Adipocyte (in vitro differentiated cells): ENCODE data around the gene CRYGD.
"Not testable (repeated sequence)": the region's sequence is repeated elsewhere in the genome, so short reads cannot be mapped to it uniquely, and the experiment has no call there.

Source experiments
- DNase-seq: peaks from one replicate; pipeline ENCODE4 v3.0.0-alpha.2; 2015; ENCODE audit warnings: low read depth
- H3K27me3 ChIP-seq: replicated peaks from 2 replicates; pipeline ENCODE4 v1.7.0; 2013; ENCODE audit warnings: mild to moderate bottlenecking, low read length, moderate library complexity; ENCODE audit not compliant: control insufficient read depth, insufficient read depth
- H3K36me3 ChIP-seq: 2 replicates; pipeline ENCODE4 v1.7.0; 2013; ENCODE audit warnings: low read length, mild to moderate bottlenecking, moderate library complexity; ENCODE audit not compliant: control insufficient read depth, insufficient read depth, severe bottlenecking
- H3K4me1 ChIP-seq: 2 replicates; pipeline ENCODE4 v1.7.0; 2013; ENCODE audit warnings: mild to moderate bottlenecking, low read length, moderate library complexity; ENCODE audit not compliant: control insufficient read depth, insufficient read depth
- H3K4me3 ChIP-seq: 2 replicates; pipeline ENCODE4 v1.7.0; 2013; ENCODE audit warnings: mild to moderate bottlenecking, low read length, moderate library complexity
- H3K9ac ChIP-seq: 2 replicates; pipeline ENCODE4 v1.7.0; 2013; ENCODE audit warnings: mild to moderate bottlenecking, low read length, moderate library complexity
- H3K9me3 ChIP-seq: 2 replicates; pipeline ENCODE4 v1.7.0; 2013; ENCODE audit warnings: mild to moderate bottlenecking, low read length, moderate library complexity; ENCODE audit not compliant: control insufficient read depth

Gene CRYGD

GRCh38 chr2:208124013-208124715 lies at the start of gene CRYGD:
TSS of gene CRYGD (minus strand) at chr2:208124524. CDS start at chr2:208124473, 51 bp downstream.
- Histone ChIP-seq H3K4me3 (peak within 1 kb of the TSS; percentile 33), H3K27me3 (peaks cover 34% of the 10 kb centered on the region)
- DNase-seq, H3K36me3 ChIP-seq, H3K9ac ChIP-seq, H3K4me1 ChIP-seq, H3K9me3 ChIP-seq: not testable (repeated sequence)

- no peak for DNase-seq
- H3K4me1 ChIP-seq: peaks cover 5% of the 10 kb centered on the region
- H3K27me3 ChIP-seq: no peaks in the 10 kb centered on the region
- no peak overlapping the region for H3K4me3 ChIP-seq
- H3K9me3 ChIP-seq: no peaks in the 10 kb centered on the region
- no peaks in the 10 kb centered on the region for H3K36me3 ChIP-seq
- H3K9ac ChIP-seq: no peak overlapping the region
Observed at GRCh38 chr2:208172125-208172524, 47.8 kb upstream of the CRYGD start.

- Histone ChIP-seq H3K27me3 (peaks cover 6% of the 10 kb centered on the region), H3K9ac (no peak overlapping the region), H3K4me3 (no peak overlapping the region), H3K4me1 (no peaks in the 10 kb centered on the region), H3K36me3 (no peaks in the 10 kb centered on the region), H3K9me3 (no peaks in the 10 kb centered on the region)
- no peak for DNase-seq
Observed at GRCh38 chr2:208164951-208165755, 40.8 kb upstream of the CRYGD start.

- no peak within 1 kb of the TSS for H3K4me3 ChIP-seq
- H3K9ac ChIP-seq: no peak within 1 kb of the TSS
- DNase-seq: no peak
- peaks cover 6% of the 10 kb centered on the region for H3K27me3 ChIP-seq
- H3K9me3 ChIP-seq: no peaks in the 10 kb centered on the region
- H3K36me3 ChIP-seq: no peaks in the 10 kb centered on the region
- no peaks in the 10 kb centered on the region for H3K4me1 ChIP-seq
Observed at GRCh38 chr2:208163489-208163888, 39.2 kb upstream of the CRYGD start, which contains the start of gene CRYGA. TSS of gene CRYGA (minus strand) at chr2:208163589. CDS start at chr2:208163556, 33 bp downstream.

- Histone ChIP-seq H3K9ac (no peak overlapping the region), H3K27me3 (no peaks in the 10 kb centered on the region), H3K36me3 (no peaks in the 10 kb centered on the region), H3K9me3 (peaks cover 3% of the 10 kb centered on the region), H3K4me1 (no peaks in the 10 kb centered on the region), H3K4me3 (no peak overlapping the region)
- DNase-seq: no peak
Observed at GRCh38 chr2:208156439-208156838, 32.1 kb upstream of the CRYGD start.

- no peaks in the 10 kb centered on the region for H3K27me3 ChIP-seq
- no peaks in the 10 kb centered on the region for H3K4me1 ChIP-seq
- peaks cover 5% of the 10 kb centered on the region for H3K9me3 ChIP-seq
- no peaks in the 10 kb centered on the region for H3K36me3 ChIP-seq
- no peak for DNase-seq
- no peak overlapping the region for H3K4me3 ChIP-seq
- no peak overlapping the region for H3K9ac ChIP-seq
Observed at GRCh38 chr2:208153156-208153555, 28.8 kb upstream of the CRYGD start.

GRCh38 chr2:208150956-208151355 lies 26.6 kb upstream of the CRYGD start:
- H3K9me3 ChIP-seq: peaks cover 5% of the 10 kb centered on the region
- H3K4me1 ChIP-seq: no peaks in the 10 kb centered on the region
- H3K27me3 ChIP-seq: peaks cover 14% of the 10 kb centered on the region
- no peak overlapping the region for H3K9ac ChIP-seq
- no peaks in the 10 kb centered on the region for H3K36me3 ChIP-seq
- DNase-seq: no peak
- H3K4me3 ChIP-seq: no peak overlapping the region

GRCh38 chr2:208150094-208150493 lies 25.8 kb upstream of the CRYGD start:
- peaks cover 5% of the 10 kb centered on the region for H3K9me3 ChIP-seq
- H3K27me3 ChIP-seq: peaks cover 15% of the 10 kb centered on the region
- no peaks in the 10 kb centered on the region for H3K36me3 ChIP-seq
- no peaks in the 10 kb centered on the region for H3K4me1 ChIP-seq
- no peak for DNase-seq
- no peak overlapping the region for H3K9ac ChIP-seq
- no peak overlapping the region for H3K4me3 ChIP-seq

- H3K4me1 ChIP-seq: no peaks in the 10 kb centered on the region
- H3K4me3 ChIP-seq: no peak overlapping the region
- no peak overlapping the region for H3K9ac ChIP-seq
- H3K9me3 ChIP-seq: peaks cover 5% of the 10 kb centered on the region
- H3K36me3 ChIP-seq: no peaks in the 10 kb centered on the region
- peaks cover 15% of the 10 kb centered on the region for H3K27me3 ChIP-seq
- no peak for DNase-seq
Observed at GRCh38 chr2:208148803-208149202, 24.5 kb upstream of the CRYGD start.

GRCh38 chr2:208147759-208148158 lies 23.4 kb upstream of the CRYGD start:
- Histone ChIP-seq H3K36me3 (no peaks in the 10 kb centered on the region), H3K4me1 (no peaks in the 10 kb centered on the region), H3K9ac (no peak overlapping the region), H3K9me3 (peaks cover 5% of the 10 kb centered on the region), H3K27me3 (peaks cover 15% of the 10 kb centered on the region), H3K4me3 (no peak overlapping the region)
- no peak for DNase-seq

GRCh38 chr2:208147008-208147407 lies 22.7 kb upstream of the CRYGD start:
- no peaks in the 10 kb centered on the region for H3K36me3 ChIP-seq
- peaks cover 17% of the 10 kb centered on the region for H3K27me3 ChIP-seq
- no peak for DNase-seq
- H3K4me1 ChIP-seq: no peaks in the 10 kb centered on the region
- H3K9me3 ChIP-seq: peaks cover 6% of the 10 kb centered on the region
- no peak overlapping the region for H3K9ac ChIP-seq
- H3K4me3 ChIP-seq: no peak overlapping the region
